Sigmoid colon (tissue), 4 donors: ENCODE results near the gene LPCAT1.
"Not testable (repeated sequence)": the region's sequence is repeated elsewhere in the genome, so short reads cannot be mapped to it uniquely, and the experiment has no call there.

Experiments
- CTCF ChIP-seq, 4 experiments: fragments of 450-650 bp in 3 of 4; fragments of 200-600 bp in 1 of 4; IDR thresholded peaks; one replicate each; pipeline ENCODE4 v1.5.1; 2016 to 2019; ENCODE audit warnings: antibody characterized with exemption in 4 of 4, mild to moderate bottlenecking in 3 of 4, moderate library complexity in 2 of 4
- EP300 ChIP-seq, 4 donors: sonication (generic); formaldehyde crosslinking; IDR thresholded peaks; one replicate each; pipeline ENCODE4 v1.6.1; 2017; ENCODE audit warnings: antibody characterized with exemption in 4 of 4
- POLR2A ChIP-seq, 2 donors: fragments of 450-650 bp; IDR thresholded peaks; one replicate each; pipeline ENCODE4 v1.6.1; 2016; ENCODE audit warnings: antibody characterized with exemption in 2 of 2, mild to moderate bottlenecking in 2 of 2, moderate library complexity in 2 of 2
- POLR2AphosphoS5 ChIP-seq, 4 donors: sonication (generic); formaldehyde crosslinking; IDR thresholded peaks; one replicate each; pipeline ENCODE4 v1.6.1; 2017; ENCODE audit warnings: antibody characterized with exemption in 4 of 4

GRCh38 chr5:1571875-1572274, 48.1 kb upstream of the LPCAT1 start:
- TF ChIP-seq CTCF, POLR2AphosphoS5, EP300, POLR2A (IDR thresholded peaks at IDR 0.05): not testable (repeated sequence)
